ENCODE data around the gene CCDC180.
A peak's percentile ranks its signal among the peaks of the same experiment; 100 is the strongest.
"Not testable (repeated sequence)": the region's sequence is repeated elsewhere in the genome, so short reads cannot be mapped to it uniquely, and the experiment has no call there.

CCDC180 gene

GRCh38 chr9:97307500-97308163 is at the start of gene CCDC180:
TSS of gene CCDC180 (plus strand) at chr9:97307659. CDS start at chr9:97308064, 405 bp downstream.
- no peak for DNase-seq (ENCODE audit: low spot score)

GRCh38 chr9:97259834-97260514 is 47.5 kb upstream of the CCDC180 start:
- DNase-seq (ENCODE audit: low spot score) = not testable (repeated sequence)

GRCh38 chr9:97271292-97271691 is 36.2 kb upstream of the CCDC180 start:
- no peak for DNase-seq (ENCODE audit: low spot score)

- no peak for DNase-seq (ENCODE audit: low spot score)
These were observed 35.4 kb upstream of the CCDC180 start for GRCh38 chr9:97272072-97272471.

GRCh38 chr9:97276310-97276852 is 31.1 kb upstream of the CCDC180 start:
- no peak for DNase-seq (ENCODE audit: low spot score)

GRCh38 chr9:97277953-97278352 is 29.5 kb upstream of the CCDC180 start:
- no peak for DNase-seq (ENCODE audit: low spot score)

- DNase-seq (ENCODE audit: low spot score) = no peak
These were observed 26.6 kb upstream of the CCDC180 start for GRCh38 chr9:97280755-97281330.

- DNase-seq (ENCODE audit: low spot score) = no peak
These were observed 23.7 kb upstream of the CCDC180 start for GRCh38 chr9:97283768-97284167.

- DNase-seq (ENCODE audit: low spot score) = no peak
These were observed 22.7 kb upstream of the CCDC180 start for GRCh38 chr9:97284798-97285197.

GRCh38 chr9:97292200-97292599 is 15.3 kb upstream of the CCDC180 start:
- no peak for DNase-seq (ENCODE audit: low spot score)

- DNase-seq (ENCODE audit: low spot score) = peak; percentile 10
These were observed 14.2 kb upstream of the CCDC180 start for GRCh38 chr9:97293207-97293721.

- DNase-seq (ENCODE audit: low spot score) = no peak
These were observed 13.6 kb upstream of the CCDC180 start for GRCh38 chr9:97293818-97294217.

GRCh38 chr9:97297889-97298288 is 9.6 kb upstream of the CCDC180 start:
- no peak for DNase-seq (ENCODE audit: low spot score)

GRCh38 chr9:97299809-97300414 is 7.5 kb upstream of the CCDC180 start:
- no peak for DNase-seq (ENCODE audit: low spot score)

GRCh38 chr9:97300586-97300985 is 6.9 kb upstream of the CCDC180 start:
- DNase-seq (ENCODE audit: low spot score) = no peak

- DNase-seq (ENCODE audit: low spot score) = no peak
These were observed 5.5 kb upstream of the CCDC180 start for GRCh38 chr9:97301974-97302373.

- no peak for DNase-seq (ENCODE audit: low spot score)
These were observed 2.9 kb upstream of the CCDC180 start for GRCh38 chr9:97304586-97304985.

- no peak for DNase-seq (ENCODE audit: low spot score)
These were observed 1.8 kb upstream of the CCDC180 start for GRCh38 chr9:97305501-97306298.

GRCh38 chr9:97307091-97307490 is 368 bp upstream of the CCDC180 start:
- peak; percentile 36 for DNase-seq (ENCODE audit: low spot score)

- no peak for DNase-seq (ENCODE audit: low spot score)
These were observed 1.8 kb downstream of the CCDC180 start for GRCh38 chr9:97309260-97309659.

GRCh38 chr9:97310023-97310422 is 2.6 kb downstream of the CCDC180 start:
- no peak for DNase-seq (ENCODE audit: low spot score)

GRCh38 chr9:97310896-97311295 is 3.4 kb downstream of the CCDC180 start:
- DNase-seq (ENCODE audit: low spot score) = no peak
